Activated CD4-positive, alpha-beta T cell treated with anti-CD3 and anti-CD28 coated beads, Interleukin-2, amount 10 ng/mL, durations not matched to agents 7 days and 5 days (primary cell): ENCODE data around the gene NIPAL4. TPM values are rescaled to one million over a fixed set of nuclear protein-coding genes. Genes with fewer than 3 reads are reported as not detected.

Experiments
- CTCF ChIA-PET: fragments of 350-600 bp; sonication (Branson Sonifier 250); formaldehyde crosslinking; loops from one replicate; lab custom pipeline; 2021; ENCODE audit warnings: antibody characterized with exemption; lab: Charles Lee
- POLR2A ChIA-PET: fragments of 350-600 bp; sonication (Branson Sonifier 250); formaldehyde crosslinking; loops from one replicate; lab custom pipeline; 2021; ENCODE audit warnings: antibody characterized with exemption; lab: Charles Lee
- DNase-seq: peaks from one replicate; pipeline ENCODE4 v3.0.0-alpha.2; 2020
- H3K27ac Mint-ChIP-seq: one replicate; pipeline ENCODE4 v1.8.0; 2021; ENCODE audit warnings: mild to moderate bottlenecking, moderate library complexity, mixed read lengths
- H3K27me3 Mint-ChIP-seq: one replicate; pipeline ENCODE4 v1.8.0; 2021; ENCODE audit warnings: mixed read lengths
- H3K36me3 Mint-ChIP-seq: one replicate; pipeline ENCODE4 v1.8.0; 2021; ENCODE audit warnings: low read depth, mixed read lengths
- H3K4me1 Mint-ChIP-seq: one replicate; pipeline ENCODE4 v1.8.0; 2021; ENCODE audit warnings: mixed read lengths
- H3K4me3 Mint-ChIP-seq: one replicate; pipeline ENCODE4 v1.8.0; 2021; ENCODE audit warnings: mild to moderate bottlenecking, moderate library complexity, mixed read lengths
- H3K9me3 Mint-ChIP-seq: one replicate; pipeline ENCODE4 v1.8.0; 2021; ENCODE audit warnings: mixed read lengths
- total RNA-seq, 2 experiments: library from RNA; stranded (reverse); gene quantifications; one replicate each; pipeline ENCODE4 v1.2.3, GENCODE V29; 2021

NIPAL4 gene
- total RNA-seq, 2 experiments from 2014 or later = 0.10 to 0.17 TPM

- Mint-ChIP-seq H3K9me3 (no peaks in the 10 kb centered on the region), H3K4me3 (no peak overlapping the region), H3K4me1 (peaks cover 25% of the 10 kb centered on the region), H3K27ac (peak overlapping the region; percentile 14), H3K36me3 (peaks cover 72% of the 10 kb centered on the region), H3K27me3 (no peaks in the 10 kb centered on the region)
- POLR2A ChIA-PET = no interaction called here
- CTCF ChIA-PET = interaction anchor here (0.9 to 2.3 kb wide), 5 partner anchors 10 to 232 kb away, joined by 3 to 6 read pairs (median 4); partner anchors contain the start of gene LSM11
- peak; percentile 18 for DNase-seq
Observed at GRCh38 chr5:157511651-157512644, 51.9 kb downstream of the NIPAL4 start.

- CTCF ChIA-PET = no interaction called here
- H3K4me3 Mint-ChIP-seq = no peak overlapping the region
- no peaks in the 10 kb centered on the region for H3K9me3 Mint-ChIP-seq
- H3K36me3 Mint-ChIP-seq = peaks cover 75% of the 10 kb centered on the region
- POLR2A ChIA-PET = no interaction called here
- no peak for DNase-seq
- no peaks in the 10 kb centered on the region for H3K27me3 Mint-ChIP-seq
- H3K27ac Mint-ChIP-seq = no peak overlapping the region
- H3K4me1 Mint-ChIP-seq = peaks cover 19% of the 10 kb centered on the region
Observed at GRCh38 chr5:157513182-157513581, 53.2 kb downstream of the NIPAL4 start.

- no peak overlapping the region for H3K27ac Mint-ChIP-seq
Observed at GRCh38 chr5:157514974-157515373, 55.0 kb downstream of the NIPAL4 start.

GRCh38 chr5:157516006-157516405 is 56.0 kb downstream of the NIPAL4 start:
- Mint-ChIP-seq H3K4me1 (peaks cover 39% of the 10 kb centered on the region), H3K27me3 (no peaks in the 10 kb centered on the region), H3K27ac (no peak overlapping the region), H3K36me3 (peaks cover 82% of the 10 kb centered on the region), H3K9me3 (no peaks in the 10 kb centered on the region), H3K4me3 (no peak overlapping the region)
- DNase-seq = no peak
- POLR2A ChIA-PET = no interaction called here
- CTCF ChIA-PET = interaction anchor here (0.6 to 1.5 kb wide), 5 partner anchors 10 to 1227 kb away, joined by 3 to 5 read pairs (median 3); partner anchors contain the start of gene LSM11

More at GRCh38 chr5:157514974-157515373, 55.0 kb downstream of the NIPAL4 start:
- H3K4me1 Mint-ChIP-seq = peaks cover 29% of the 10 kb centered on the region
- POLR2A ChIA-PET = no interaction called here
- H3K36me3 Mint-ChIP-seq = peaks cover 77% of the 10 kb centered on the region
- no peaks in the 10 kb centered on the region for H3K9me3 Mint-ChIP-seq
- DNase-seq = no peak
- no peaks in the 10 kb centered on the region for H3K27me3 Mint-ChIP-seq
- no peak overlapping the region for H3K4me3 Mint-ChIP-seq
- CTCF ChIA-PET = no interaction called here

- H3K9me3 Mint-ChIP-seq = no peaks in the 10 kb centered on the region
- H3K4me1 Mint-ChIP-seq = peaks cover 42% of the 10 kb centered on the region
- no peak overlapping the region for H3K4me3 Mint-ChIP-seq
- H3K27me3 Mint-ChIP-seq = no peaks in the 10 kb centered on the region
- POLR2A ChIA-PET = no interaction called here
- CTCF ChIA-PET = interaction anchor here (0.6 to 1.5 kb wide), 7 partner anchors 11 to 1227 kb away, joined by 3 to 5 read pairs (median 3); partner anchors contain the start of gene LSM11
- DNase-seq = no peak
- H3K27ac Mint-ChIP-seq = peak overlapping the region; percentile 73
- peaks cover 82% of the 10 kb centered on the region for H3K36me3 Mint-ChIP-seq
Observed at GRCh38 chr5:157516626-157517325, 56.8 kb downstream of the NIPAL4 start.

GRCh38 chr5:157518963-157519362 is 59.0 kb downstream of the NIPAL4 start:
- no peaks in the 10 kb centered on the region for H3K27me3 Mint-ChIP-seq
- H3K4me1 Mint-ChIP-seq = peaks cover 46% of the 10 kb centered on the region
- H3K9me3 Mint-ChIP-seq = no peaks in the 10 kb centered on the region
- H3K4me3 Mint-ChIP-seq = no peak overlapping the region
- peaks cover 75% of the 10 kb centered on the region for H3K36me3 Mint-ChIP-seq
- ChIA-PET POLR2A (no interaction called here), CTCF (interaction anchor here (0.6 to 1.1 kb wide), 3 partner anchors 15 to 89 kb away, joined by 3 to 4 read pairs (median 3); no protein-coding TSS in a partner anchor)
- DNase-seq = peak; percentile 20
- no peak overlapping the region for H3K27ac Mint-ChIP-seq

GRCh38 chr5:157519579-157520253 is 59.7 kb downstream of the NIPAL4 start:
- POLR2A ChIA-PET = no interaction called here
- CTCF ChIA-PET = interaction anchor here (0.6 kb wide), 1 partner anchor 88 kb away, joined by 4 read pairs; no protein-coding TSS in a partner anchor
- H3K27ac Mint-ChIP-seq = peak overlapping the region; percentile 13
- H3K9me3 Mint-ChIP-seq = no peaks in the 10 kb centered on the region
- no peak overlapping the region for H3K4me3 Mint-ChIP-seq
- H3K36me3 Mint-ChIP-seq = peaks cover 76% of the 10 kb centered on the region
- peaks cover 46% of the 10 kb centered on the region for H3K4me1 Mint-ChIP-seq
- H3K27me3 Mint-ChIP-seq = no peaks in the 10 kb centered on the region
- no peak for DNase-seq

GRCh38 chr5:157520911-157521703 is 61.1 kb downstream of the NIPAL4 start:
- H3K27me3 Mint-ChIP-seq = no peaks in the 10 kb centered on the region
- no peak for DNase-seq
- no peak overlapping the region for H3K4me3 Mint-ChIP-seq
- H3K36me3 Mint-ChIP-seq = peaks cover 75% of the 10 kb centered on the region
- ChIA-PET CTCF (interaction anchor here (1.3 to 1.7 kb wide), 2 partner anchors 11 to 20 kb away, joined by 4 to 5 read pairs; no protein-coding TSS in a partner anchor), POLR2A (no interaction called here)
- H3K27ac Mint-ChIP-seq = peak overlapping the region; percentile 25
- H3K4me1 Mint-ChIP-seq = peaks cover 56% of the 10 kb centered on the region
- H3K9me3 Mint-ChIP-seq = no peaks in the 10 kb centered on the region

- no peak for DNase-seq
- Mint-ChIP-seq H3K27ac (peak overlapping the region; percentile 25), H3K9me3 (no peaks in the 10 kb centered on the region), H3K4me1 (peaks cover 56% of the 10 kb centered on the region), H3K27me3 (no peaks in the 10 kb centered on the region), H3K36me3 (peaks cover 73% of the 10 kb centered on the region), H3K4me3 (no peak overlapping the region)
- ChIA-PET CTCF (interaction anchor here (1.1 to 1.7 kb wide), 2 partner anchors 20 to 197 kb away, joined by 3 to 5 read pairs; no protein-coding TSS in a partner anchor), POLR2A (no interaction called here)
Observed at GRCh38 chr5:157521704-157522029, 61.7 kb downstream of the NIPAL4 start.

- Mint-ChIP-seq H3K9me3 (no peaks in the 10 kb centered on the region), H3K4me1 (peaks cover 64% of the 10 kb centered on the region), H3K27ac (peak overlapping the region; percentile 25), H3K27me3 (no peaks in the 10 kb centered on the region), H3K4me3 (no peak overlapping the region), H3K36me3 (peaks cover 74% of the 10 kb centered on the region)
- DNase-seq = no peak
- ChIA-PET POLR2A (no interaction called here), CTCF (interaction anchor here (1.3 to 1.5 kb wide), 4 partner anchors 9 to 219 kb away, joined by 3 to 5 read pairs (median 4); no protein-coding TSS in a partner anchor)
Observed at GRCh38 chr5:157523976-157524375, 64.0 kb downstream of the NIPAL4 start.
